ENCODE data around the gene CDH23. TPM values are rescaled to one million over a fixed set of nuclear protein-coding genes. Genes with fewer than 3 reads are reported as not detected.

The CDH23 gene
- total and polyA plus RNA-seq, 8 donors = 3.4 to 64.6 (median 9.9) TPM

DNA sequence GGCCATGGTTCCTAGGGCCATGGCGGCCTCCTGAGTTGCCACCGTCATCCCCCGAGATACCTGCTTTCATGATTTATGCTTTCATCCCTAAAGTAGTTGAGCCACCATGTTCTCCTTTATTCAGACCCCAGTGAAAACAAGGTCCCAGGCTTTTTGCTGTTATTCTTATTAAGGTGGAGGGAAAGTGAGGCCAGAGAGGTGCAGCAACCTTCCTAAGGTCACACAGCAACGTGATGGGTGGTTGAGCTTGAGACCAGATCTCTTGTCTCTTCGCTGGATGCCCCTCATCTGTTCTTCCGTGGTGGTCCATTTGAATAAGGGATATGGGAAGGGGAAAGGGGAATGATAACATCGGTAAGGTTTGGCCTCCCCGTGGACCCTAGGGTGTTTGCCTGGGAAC lies 180.6 kb downstream of the CDH23 start:
- TF ChIP-seq CTCF (IDR thresholded peaks at IDR 0.05) = no peak
- Histone ChIP-seq H3K4me1 (no peaks in the 10 kb centered on the region), H3K9me3 (no peaks in the 10 kb centered on the region), H3K27me3 (no peaks in the 10 kb centered on the region), H3K36me3 (no peaks in the 10 kb centered on the region), H3K27ac (no peak overlapping the region), H3K4me3 (no peak overlapping the region)
- intact Hi-C loops (cut with DNase I) = loop anchor here in 1 of 3 donors (10.0 kb wide), 1 partner anchor 263 kb away; the partner anchor contains the start of gene SLC29A3
- ATAC-seq = no peak
- 79 to 88% methylated on average over 8 of the region's 8 CpGs for WGBS, 2 donors
- no peak for DNase-seq
- no peak for FAIRE-seq

DNA sequence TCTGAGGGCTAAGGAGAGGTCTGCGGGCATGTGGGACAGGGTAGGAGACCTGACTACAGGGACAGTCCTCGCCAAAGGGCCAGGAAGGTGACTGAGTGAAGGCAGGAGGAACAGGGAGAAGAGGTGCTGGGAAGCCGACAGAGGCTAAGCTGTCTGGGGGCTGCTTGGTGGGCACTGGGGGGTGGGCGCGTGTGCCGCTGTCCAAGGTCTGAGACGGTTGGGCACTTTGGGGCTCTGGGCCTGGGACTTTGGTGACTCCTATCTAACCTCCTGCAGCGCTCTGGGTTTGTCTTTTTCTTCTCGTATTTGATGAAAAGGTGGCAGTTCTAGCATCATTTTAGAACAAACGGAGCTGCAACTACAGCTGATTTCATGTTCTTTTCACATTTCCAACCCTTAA lies 181.3 kb downstream of the CDH23 start:
- no peak for TF ChIP-seq CTCF (IDR thresholded peaks at IDR 0.05)
- Histone ChIP-seq H3K27ac (no peak overlapping the region), H3K27me3 (no peaks in the 10 kb centered on the region), H3K4me3 (no peak overlapping the region), H3K4me1 (no peaks in the 10 kb centered on the region), H3K9me3 (no peaks in the 10 kb centered on the region), H3K36me3 (no peaks in the 10 kb centered on the region)
- no peak for ATAC-seq
- FAIRE-seq = no peak
- WGBS, 2 donors = 65 to 72% methylated on average over 10 of the region's 10 CpGs
- no peak for DNase-seq
- intact Hi-C loops (cut with DNase I) = loop anchor here in 1 of 3 donors (10.0 kb wide), 1 partner anchor 263 kb away; the partner anchor contains the start of gene SLC29A3

DNA sequence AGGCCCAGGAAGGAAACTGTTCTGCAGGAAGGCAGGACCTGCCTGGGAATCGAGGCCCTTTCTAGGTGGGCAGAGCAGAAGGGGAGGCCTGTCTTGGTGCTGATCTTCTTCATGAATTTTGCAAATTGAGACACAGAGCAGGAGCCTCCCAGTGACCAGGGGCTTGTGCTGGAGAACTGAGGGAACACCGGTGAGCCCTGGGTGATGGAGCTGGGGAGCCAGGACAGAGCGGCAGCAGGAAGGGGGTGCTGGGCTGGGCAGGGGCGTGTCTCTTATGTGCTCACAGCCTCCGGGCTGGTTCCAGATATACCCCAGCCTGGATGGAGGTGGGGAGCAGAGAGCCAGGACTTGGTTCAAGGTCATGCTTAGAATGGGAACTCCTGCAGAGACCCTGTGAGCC lies 182.9 kb downstream of the CDH23 start:
- no peaks in the 10 kb centered on the region for H3K27me3 ChIP-seq
- intact Hi-C loops (cut with DNase I) = loop anchor here in 1 of 3 donors (10.0 kb wide), 1 partner anchor 265 kb away; the partner anchor contains the start of gene SLC29A3
- no peak for ATAC-seq
- 65% methylated on average over 5 of the region's 5 CpGs for WGBS, 2 donors
- TF ChIP-seq CTCF (IDR thresholded peaks at IDR 0.05) = no peak
- no peak overlapping the region for H3K4me3 ChIP-seq
- FAIRE-seq = no peak
- no peaks in the 10 kb centered on the region for H3K9me3 ChIP-seq
- H3K27ac ChIP-seq = no peak overlapping the region
- no peaks in the 10 kb centered on the region for H3K4me1 ChIP-seq
- no peak for DNase-seq
- no peaks in the 10 kb centered on the region for H3K36me3 ChIP-seq

GRCh38 chr10:71580415-71580814 lies 183.7 kb downstream of the CDH23 start:
- TF ChIP-seq CTCF (IDR thresholded peaks at IDR 0.05) = no peak
- WGBS, 2 donors = 45 to 54% methylated on average over 2 of the region's 2 CpGs
- ATAC-seq = no peak
- no peak for DNase-seq
- intact Hi-C loops (cut with DNase I) = no loop called here
- H3K36me3 ChIP-seq = no peaks in the 10 kb centered on the region
- FAIRE-seq = no peak
- no peak overlapping the region for H3K27ac ChIP-seq
- no peaks in the 10 kb centered on the region for H3K27me3 ChIP-seq
- no peaks in the 10 kb centered on the region for H3K4me1 ChIP-seq
- no peak overlapping the region for H3K4me3 ChIP-seq
- no peaks in the 10 kb centered on the region for H3K9me3 ChIP-seq

DNA sequence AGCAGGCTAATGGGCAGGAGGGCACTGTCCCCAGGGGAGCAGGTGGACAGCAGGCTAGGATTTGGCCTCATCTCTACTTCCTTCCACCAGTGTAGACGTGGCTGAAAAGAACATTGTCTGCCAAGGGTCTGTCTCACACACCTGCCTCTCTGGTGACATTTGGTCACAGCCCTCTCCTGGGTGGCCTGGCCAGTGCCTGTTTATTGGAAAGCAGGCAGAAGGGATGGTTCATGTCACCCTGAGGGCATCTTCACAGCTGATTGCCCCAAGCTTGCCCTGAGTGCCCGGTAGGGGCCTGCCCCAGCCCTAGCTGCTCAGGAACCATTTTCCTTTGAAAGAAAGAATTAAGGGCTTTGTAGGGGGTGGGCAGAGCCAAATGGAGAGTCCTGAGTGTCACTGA lies 184.2 kb downstream of the CDH23 start:
- FAIRE-seq (no peak), ATAC-seq (no peak), DNase-seq (no peak)
- intact Hi-C loops (cut with DNase I) = no loop called here
- no peak for TF ChIP-seq CTCF (IDR thresholded peaks at IDR 0.05)
- 68 to 86% methylated on average over 2 of the region's 2 CpGs for WGBS, 2 donors
- H3K36me3 ChIP-seq = no peaks in the 10 kb centered on the region
- no peak overlapping the region for H3K27ac ChIP-seq
- H3K9me3 ChIP-seq = no peaks in the 10 kb centered on the region
- no peaks in the 10 kb centered on the region for H3K4me1 ChIP-seq
- no peak overlapping the region for H3K4me3 ChIP-seq
- no peaks in the 10 kb centered on the region for H3K27me3 ChIP-seq
